ENCODE data around the gene RAB4A. TPM values are rescaled to one million over a fixed set of nuclear protein-coding genes. Genes with fewer than 3 reads are reported as not detected.

The RAB4A gene
- total RNA-seq, 1 donor from 2014 or later: 71.8 TPM

DNA sequence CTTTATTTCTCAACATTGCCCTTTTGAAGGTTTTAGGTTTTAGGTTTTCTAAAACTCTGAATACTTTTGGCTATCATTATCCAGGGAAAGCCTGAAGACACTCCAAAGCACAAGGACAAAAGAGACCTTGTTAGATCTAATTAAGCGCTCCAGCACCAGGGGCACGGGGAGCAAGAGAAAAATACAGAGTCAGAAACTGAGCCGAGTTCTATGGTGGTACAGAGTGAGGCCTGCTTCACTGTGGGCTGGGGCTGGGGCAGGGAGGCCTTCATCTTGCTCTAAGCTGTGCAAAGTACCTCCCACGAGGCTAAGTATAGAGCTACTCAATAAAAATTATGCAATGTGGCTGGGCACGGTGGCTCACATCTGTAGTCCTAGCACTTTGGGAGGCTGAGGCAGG is 19.7 kb upstream of the RAB4A start:
- Mint-ChIP-seq H3K27ac (no peak overlapping the region), H3K4me3 (peak overlapping the region; percentile 12), H3K36me3 (no peaks in the 10 kb centered on the region), H3K27me3 (peaks cover 3% of the 10 kb centered on the region), H3K9me3 (no peaks in the 10 kb centered on the region), H3K4me1 (ENCODE audit: unreplicated experiment) (peaks cover 47% of the 10 kb centered on the region)
- no peak for DNase-seq (ENCODE audit: extremely low spot score, unreplicated experiment)
- TF ChIP-seq, protein P1, sequence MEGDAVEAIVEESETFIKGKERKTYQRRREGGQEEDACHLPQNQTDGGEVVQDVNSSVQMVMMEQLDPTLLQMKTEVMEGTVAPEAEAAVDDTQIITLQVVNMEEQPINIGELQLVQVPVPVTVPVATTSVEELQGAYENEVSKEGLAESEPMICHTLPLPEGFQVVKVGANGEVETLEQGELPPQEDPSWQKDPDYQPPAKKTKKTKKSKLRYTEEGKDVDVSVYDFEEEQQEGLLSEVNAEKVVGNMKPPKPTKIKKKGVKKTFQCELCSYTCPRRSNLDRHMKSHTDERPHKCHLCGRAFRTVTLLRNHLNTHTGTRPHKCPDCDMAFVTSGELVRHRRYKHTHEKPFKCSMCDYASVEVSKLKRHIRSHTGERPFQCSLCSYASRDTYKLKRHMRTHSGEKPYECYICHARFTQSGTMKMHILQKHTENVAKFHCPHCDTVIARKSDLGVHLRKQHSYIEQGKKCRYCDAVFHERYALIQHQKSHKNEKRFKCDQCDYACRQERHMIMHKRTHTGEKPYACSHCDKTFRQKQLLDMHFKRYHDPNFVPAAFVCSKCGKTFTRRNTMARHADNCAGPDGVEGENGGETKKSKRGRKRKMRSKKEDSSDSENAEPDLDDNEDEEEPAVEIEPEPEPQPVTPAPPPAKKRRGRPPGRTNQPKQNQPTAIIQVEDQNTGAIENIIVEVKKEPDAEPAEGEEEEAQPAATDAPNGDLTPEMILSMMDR (conservative IDR thresholded peaks at IDR 0.05): no peak

DNA sequence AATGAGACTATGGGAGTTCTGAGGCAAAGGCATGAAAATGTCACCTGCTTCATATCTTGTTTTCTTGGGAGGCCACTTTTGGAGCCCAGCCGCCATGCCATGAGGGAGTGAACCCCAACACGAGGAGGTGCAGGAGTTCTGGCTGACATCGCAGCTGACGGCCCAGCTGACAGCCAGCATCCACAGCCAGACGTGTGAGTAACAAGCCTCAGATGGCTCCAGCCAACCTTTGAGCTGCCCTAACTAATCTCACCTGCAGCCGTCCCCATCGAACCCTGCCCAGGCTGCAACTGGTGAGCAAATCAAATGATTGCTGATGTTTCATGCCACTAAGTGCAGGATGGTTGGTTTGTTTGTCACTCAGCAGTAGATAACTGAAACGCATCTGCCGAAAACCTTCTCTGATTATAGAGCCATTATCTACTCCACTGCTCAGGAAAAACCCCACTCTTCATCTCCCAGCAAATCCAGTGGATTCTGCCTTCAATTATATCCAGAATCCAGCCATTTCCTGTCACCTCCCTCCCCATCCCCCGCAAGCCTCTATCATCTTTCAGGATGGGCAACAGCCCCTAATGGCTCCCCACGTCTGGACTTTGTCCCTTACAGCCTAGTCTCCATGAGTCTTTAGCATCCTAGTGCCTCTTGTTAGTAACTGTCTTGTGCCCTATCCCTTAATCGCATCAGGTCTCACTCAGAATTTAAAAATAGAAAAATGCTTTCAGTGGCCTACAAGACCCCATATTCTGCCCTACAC is 18.5 kb upstream of the RAB4A start:
- peaks cover 47% of the 10 kb centered on the region for H3K4me1 Mint-ChIP-seq (ENCODE audit: unreplicated experiment)
- peaks cover 3% of the 10 kb centered on the region for H3K27me3 Mint-ChIP-seq
- DNase-seq (ENCODE audit: extremely low spot score, unreplicated experiment): no peak
- H3K27ac Mint-ChIP-seq: peak overlapping the region; percentile 93
- H3K9me3 Mint-ChIP-seq: no peaks in the 10 kb centered on the region
- peak overlapping the region; percentile 77 for H3K4me3 Mint-ChIP-seq
- H3K36me3 Mint-ChIP-seq: no peaks in the 10 kb centered on the region
- TF ChIP-seq, protein P1 (conservative IDR thresholded peaks at IDR 0.05): no peak

DNA sequence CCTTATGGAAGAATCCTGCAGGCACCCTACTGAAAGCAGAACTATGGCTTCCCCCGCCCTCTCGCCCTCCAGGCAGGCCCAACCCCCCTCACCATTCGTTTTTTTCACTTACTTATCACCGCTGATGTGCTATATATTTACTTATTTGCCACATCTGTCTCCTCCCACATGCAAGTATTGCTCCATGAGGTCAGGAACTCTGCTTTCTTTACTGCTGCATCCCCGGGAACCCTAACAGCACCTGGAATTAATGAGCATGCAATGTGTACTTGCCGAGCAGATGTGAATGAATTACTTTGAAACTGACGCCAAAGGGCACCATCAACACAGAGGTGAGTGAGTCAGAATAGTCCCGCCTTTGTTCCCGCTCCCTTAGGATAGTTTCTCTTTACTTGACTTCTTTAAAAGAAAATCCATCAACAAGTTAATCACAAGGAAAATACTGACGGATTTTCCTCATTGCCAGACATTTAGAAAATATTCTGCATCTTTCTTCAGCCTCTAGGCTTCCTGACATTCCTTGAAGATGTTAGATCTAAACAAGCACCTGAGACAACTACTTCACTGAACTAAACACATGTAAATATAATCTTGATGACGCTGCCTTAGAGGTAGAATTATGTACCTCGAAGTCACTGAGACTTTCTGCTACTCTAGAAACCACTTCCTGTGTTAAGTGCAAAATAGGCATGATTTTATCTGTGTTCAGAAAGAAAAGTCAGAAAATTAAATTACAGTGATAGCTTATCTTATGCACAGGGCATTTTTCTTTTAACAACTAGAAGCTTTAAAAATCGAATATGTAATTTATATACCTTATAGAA is 17.5 kb upstream of the RAB4A start:
- TF ChIP-seq, protein P1 (conservative IDR thresholded peaks at IDR 0.05): no peak
- Mint-ChIP-seq H3K4me3 (peak overlapping the region; percentile 77), H3K27me3 (peaks cover 3% of the 10 kb centered on the region), H3K4me1 (ENCODE audit: unreplicated experiment) (peaks cover 54% of the 10 kb centered on the region), H3K27ac (peak overlapping the region; percentile 93), H3K36me3 (no peaks in the 10 kb centered on the region), H3K9me3 (no peaks in the 10 kb centered on the region)
- no peak for DNase-seq (ENCODE audit: extremely low spot score, unreplicated experiment)

GRCh38 chr1:229254910-229255541 is 15.9 kb upstream of the RAB4A start:
- Mint-ChIP-seq H3K27me3 (no peaks in the 10 kb centered on the region), H3K36me3 (no peaks in the 10 kb centered on the region), H3K4me3 (no peak overlapping the region), H3K27ac (peak overlapping the region; percentile 65), H3K4me1 (ENCODE audit: unreplicated experiment) (peaks cover 52% of the 10 kb centered on the region), H3K9me3 (no peaks in the 10 kb centered on the region)
- DNase-seq (ENCODE audit: extremely low spot score, unreplicated experiment): no peak
- TF ChIP-seq, protein P1 (conservative IDR thresholded peaks at IDR 0.05): peak; percentile 64

DNA sequence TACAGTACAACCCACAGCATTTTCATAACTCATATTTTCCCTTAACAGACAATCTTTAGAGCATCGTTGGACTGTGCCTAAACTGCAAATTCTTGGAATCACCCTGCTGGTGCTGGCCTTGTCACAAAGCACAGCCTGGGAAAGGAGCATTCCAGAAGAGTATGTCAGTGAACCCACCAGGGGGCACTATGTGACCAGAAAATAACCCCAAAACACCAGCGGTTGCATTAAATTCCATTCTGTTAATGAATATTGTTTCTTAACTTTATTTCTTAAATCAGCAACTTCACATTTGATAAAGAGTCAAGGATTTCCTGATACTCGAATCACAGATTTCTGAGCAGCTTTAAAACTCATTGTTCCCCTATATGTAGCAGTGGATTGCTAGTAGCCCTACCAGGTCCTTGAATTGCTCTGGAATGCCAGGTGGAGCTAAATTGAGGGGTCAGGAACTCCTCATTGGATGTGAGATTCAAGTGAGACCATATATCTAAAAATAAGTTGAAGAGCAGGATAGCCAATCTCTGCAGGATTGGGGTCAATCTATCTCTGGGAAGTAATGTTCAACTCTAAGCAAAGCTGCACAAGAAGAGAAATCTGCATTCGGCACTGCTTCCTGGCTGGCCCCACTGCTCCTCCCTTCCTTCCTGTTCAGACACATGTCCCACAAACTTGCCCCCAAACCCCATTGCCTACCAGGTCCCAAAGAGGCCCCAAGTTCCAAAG is 12.7 kb upstream of the RAB4A start:
- DNase-seq (ENCODE audit: extremely low spot score, unreplicated experiment): no peak

More for the DNA sequence above, 12.7 kb upstream of the RAB4A start:
- Mint-ChIP-seq H3K9me3 (no peaks in the 10 kb centered on the region), H3K4me3 (no peak overlapping the region), H3K27ac (peak overlapping the region; percentile 64), H3K4me1 (ENCODE audit: unreplicated experiment) (peaks cover 32% of the 10 kb centered on the region), H3K36me3 (no peaks in the 10 kb centered on the region), H3K27me3 (no peaks in the 10 kb centered on the region)
- TF ChIP-seq, protein P1 (conservative IDR thresholded peaks at IDR 0.05): peak; percentile 96
